Dendritic cell treated with granulocyte-macrophage colony-stimulating factor and Interleukin-4, amounts not matched to agents 40 ng/mL and 50 ng/mL, for 4 days (primary cell): ENCODE data around the gene SCP2.

Experiments
- H3K27ac Mint-ChIP-seq: one replicate; pipeline ENCODE4 v1.8.0; 2022; ENCODE audit warnings: mild to moderate bottlenecking, mixed read lengths
- H3K27me3 Mint-ChIP-seq: one replicate; pipeline ENCODE4 v1.8.0; 2022; ENCODE audit warnings: mild to moderate bottlenecking, mixed read lengths
- H3K36me3 Mint-ChIP-seq: one replicate; pipeline ENCODE4 v1.8.0; 2022; ENCODE audit warnings: low read depth, mixed read lengths
- H3K4me1 Mint-ChIP-seq: one replicate; pipeline ENCODE4 v1.8.0; 2022; ENCODE audit warnings: low read depth, mixed read lengths
- H3K4me3 Mint-ChIP-seq: one replicate; pipeline ENCODE4 v1.8.0; 2022; ENCODE audit warnings: mild to moderate bottlenecking, moderate library complexity, mixed read lengths
- H3K9me3 Mint-ChIP-seq: one replicate; pipeline ENCODE4 v1.8.0; 2022; ENCODE audit warnings: mixed read lengths
- intact Hi-C: fragments of 100-400 bp; cut with micrococcal nuclease; formaldehyde crosslinking; loops from one replicate; pipeline ENCODE4 v1.15.0; 2022

The SCP2 gene

GRCh38 chr1:53016705-53017104 lies 89.6 kb downstream of the SCP2 start:
- peaks cover 29% of the 10 kb centered on the region for H3K36me3 Mint-ChIP-seq
- intact Hi-C loops = no loop called here
- no peak overlapping the region for H3K27ac Mint-ChIP-seq
- no peaks in the 10 kb centered on the region for H3K27me3 Mint-ChIP-seq
- no peak overlapping the region for H3K4me3 Mint-ChIP-seq
- no peaks in the 10 kb centered on the region for H3K9me3 Mint-ChIP-seq
- peaks cover 19% of the 10 kb centered on the region for H3K4me1 Mint-ChIP-seq

GRCh38 chr1:53020588-53020987 lies 93.5 kb downstream of the SCP2 start:
- Mint-ChIP-seq H3K9me3 (no peaks in the 10 kb centered on the region), H3K36me3 (peaks cover 22% of the 10 kb centered on the region), H3K27ac (no peak overlapping the region), H3K27me3 (no peaks in the 10 kb centered on the region), H3K4me3 (no peak overlapping the region), H3K4me1 (peaks cover 14% of the 10 kb centered on the region)
- intact Hi-C loops = no loop called here

- no peaks in the 10 kb centered on the region for H3K27me3 Mint-ChIP-seq
- H3K27ac Mint-ChIP-seq = no peak overlapping the region
- intact Hi-C loops = no loop called here
- H3K9me3 Mint-ChIP-seq = no peaks in the 10 kb centered on the region
- no peaks in the 10 kb centered on the region for H3K4me1 Mint-ChIP-seq
- peaks cover 10% of the 10 kb centered on the region for H3K36me3 Mint-ChIP-seq
- no peak overlapping the region for H3K4me3 Mint-ChIP-seq
Observed at GRCh38 chr1:53022179-53022578, 95.1 kb downstream of the SCP2 start.

GRCh38 chr1:53023546-53023945 lies 96.5 kb downstream of the SCP2 start:
- Mint-ChIP-seq H3K36me3 (peaks cover 3% of the 10 kb centered on the region), H3K27ac (no peak overlapping the region), H3K4me1 (no peaks in the 10 kb centered on the region), H3K27me3 (no peaks in the 10 kb centered on the region), H3K9me3 (no peaks in the 10 kb centered on the region), H3K4me3 (no peak overlapping the region)
- intact Hi-C loops = no loop called here

GRCh38 chr1:53024117-53024516 lies 97.0 kb downstream of the SCP2 start:
- intact Hi-C loops = no loop called here
- H3K4me1 Mint-ChIP-seq = no peaks in the 10 kb centered on the region
- H3K36me3 Mint-ChIP-seq = peaks cover 7% of the 10 kb centered on the region
- no peak overlapping the region for H3K27ac Mint-ChIP-seq
- H3K27me3 Mint-ChIP-seq = no peaks in the 10 kb centered on the region
- H3K4me3 Mint-ChIP-seq = no peak overlapping the region
- no peaks in the 10 kb centered on the region for H3K9me3 Mint-ChIP-seq

GRCh38 chr1:53025034-53025768 lies 98.1 kb downstream of the SCP2 start:
- intact Hi-C loops = no loop called here
- Mint-ChIP-seq H3K9me3 (no peaks in the 10 kb centered on the region), H3K36me3 (peaks cover 16% of the 10 kb centered on the region), H3K27me3 (no peaks in the 10 kb centered on the region), H3K27ac (no peak overlapping the region), H3K4me3 (no peak overlapping the region), H3K4me1 (no peaks in the 10 kb centered on the region)

- Mint-ChIP-seq H3K4me3 (no peak overlapping the region), H3K4me1 (no peaks in the 10 kb centered on the region), H3K36me3 (peaks cover 16% of the 10 kb centered on the region), H3K9me3 (no peaks in the 10 kb centered on the region), H3K27me3 (no peaks in the 10 kb centered on the region), H3K27ac (no peak overlapping the region)
- intact Hi-C loops = no loop called here
Observed at GRCh38 chr1:53025769-53026112, 98.7 kb downstream of the SCP2 start.

- no peak overlapping the region for H3K4me3 Mint-ChIP-seq
- no peak overlapping the region for H3K27ac Mint-ChIP-seq
Observed at GRCh38 chr1:53026254-53026653, 99.2 kb downstream of the SCP2 start.

GRCh38 chr1:53031732-53032131 lies 104.7 kb downstream of the SCP2 start:
- Mint-ChIP-seq H3K27me3 (no peaks in the 10 kb centered on the region), H3K4me3 (no peak overlapping the region)
- intact Hi-C loops = no loop called here

More at GRCh38 chr1:53026254-53026653, 99.2 kb downstream of the SCP2 start:
- intact Hi-C loops = no loop called here
- H3K4me1 Mint-ChIP-seq = no peaks in the 10 kb centered on the region
- no peaks in the 10 kb centered on the region for H3K9me3 Mint-ChIP-seq
- H3K36me3 Mint-ChIP-seq = peaks cover 20% of the 10 kb centered on the region
- H3K27me3 Mint-ChIP-seq = no peaks in the 10 kb centered on the region

GRCh38 chr1:53037159-53037558 lies 110.1 kb downstream of the SCP2 start:
- intact Hi-C loops = no loop called here
- Mint-ChIP-seq H3K27ac (no peak overlapping the region), H3K4me3 (no peak overlapping the region), H3K27me3 (no peaks in the 10 kb centered on the region), H3K36me3 (peaks cover 49% of the 10 kb centered on the region), H3K4me1 (no peaks in the 10 kb centered on the region), H3K9me3 (no peaks in the 10 kb centered on the region)

More at GRCh38 chr1:53031732-53032131, 104.7 kb downstream of the SCP2 start:
- peaks cover 41% of the 10 kb centered on the region for H3K36me3 Mint-ChIP-seq
- no peak overlapping the region for H3K27ac Mint-ChIP-seq
- no peaks in the 10 kb centered on the region for H3K4me1 Mint-ChIP-seq
- no peaks in the 10 kb centered on the region for H3K9me3 Mint-ChIP-seq

- no peaks in the 10 kb centered on the region for H3K27me3 Mint-ChIP-seq
- intact Hi-C loops = no loop called here
- H3K4me1 Mint-ChIP-seq = no peaks in the 10 kb centered on the region
- no peaks in the 10 kb centered on the region for H3K9me3 Mint-ChIP-seq
- no peak overlapping the region for H3K4me3 Mint-ChIP-seq
- no peak overlapping the region for H3K27ac Mint-ChIP-seq
- peaks cover 53% of the 10 kb centered on the region for H3K36me3 Mint-ChIP-seq
Observed at GRCh38 chr1:53038566-53038965, 111.5 kb downstream of the SCP2 start.

GRCh38 chr1:53043271-53043670 lies 116.2 kb downstream of the SCP2 start:
- Mint-ChIP-seq H3K4me1 (no peaks in the 10 kb centered on the region), H3K27ac (no peak overlapping the region)

GRCh38 chr1:53044926-53045325 lies 117.8 kb downstream of the SCP2 start:
- intact Hi-C loops = no loop called here
- no peaks in the 10 kb centered on the region for H3K4me1 Mint-ChIP-seq
- H3K36me3 Mint-ChIP-seq = peaks cover 64% of the 10 kb centered on the region
- no peak overlapping the region for H3K27ac Mint-ChIP-seq
- H3K4me3 Mint-ChIP-seq = no peak overlapping the region
- H3K27me3 Mint-ChIP-seq = no peaks in the 10 kb centered on the region
- no peaks in the 10 kb centered on the region for H3K9me3 Mint-ChIP-seq

More at GRCh38 chr1:53043271-53043670, 116.2 kb downstream of the SCP2 start:
- Mint-ChIP-seq H3K27me3 (no peaks in the 10 kb centered on the region), H3K9me3 (no peaks in the 10 kb centered on the region), H3K4me3 (no peak overlapping the region), H3K36me3 (peaks cover 68% of the 10 kb centered on the region)
- intact Hi-C loops = no loop called here

GRCh38 chr1:53046930-53047329 lies 119.9 kb downstream of the SCP2 start:
- no peaks in the 10 kb centered on the region for H3K4me1 Mint-ChIP-seq

More at GRCh38 chr1:53046930-53047329, 119.9 kb downstream of the SCP2 start:
- Mint-ChIP-seq H3K4me3 (no peak overlapping the region), H3K9me3 (no peaks in the 10 kb centered on the region), H3K27me3 (no peaks in the 10 kb centered on the region), H3K36me3 (peaks cover 52% of the 10 kb centered on the region), H3K27ac (no peak overlapping the region)
- intact Hi-C loops = no loop called here
